MM.1S (cell line): ENCODE measurements around the gene COL18A1.

Experiments
- EZH2 ChIP-seq: fragments of 300-600 bp; sonication (generic); optimal IDR thresholded peaks from 2 replicates; pipeline ENCODE3; 2017; ENCODE audit warnings: low read depth, mild to moderate bottlenecking, antibody characterized with exemption, low read length, mixed read lengths
- EZH2phosphoT487 ChIP-seq: fragments of 300-600 bp; sonication (generic); IDR thresholded peaks from 2 replicates; pipeline ENCODE4 v1.6.1; 2018; ENCODE audit warnings: antibody characterized with exemption, low read length
- TF ChIP-seq, protein P1 (sequence below): fragments of 300-600 bp; sonication (generic); IDR thresholded peaks from 2 replicates; pipeline ENCODE4 v1.5.1; 2016; ENCODE audit warnings: antibody characterized with exemption, low read length, mixed read lengths

DNA sequence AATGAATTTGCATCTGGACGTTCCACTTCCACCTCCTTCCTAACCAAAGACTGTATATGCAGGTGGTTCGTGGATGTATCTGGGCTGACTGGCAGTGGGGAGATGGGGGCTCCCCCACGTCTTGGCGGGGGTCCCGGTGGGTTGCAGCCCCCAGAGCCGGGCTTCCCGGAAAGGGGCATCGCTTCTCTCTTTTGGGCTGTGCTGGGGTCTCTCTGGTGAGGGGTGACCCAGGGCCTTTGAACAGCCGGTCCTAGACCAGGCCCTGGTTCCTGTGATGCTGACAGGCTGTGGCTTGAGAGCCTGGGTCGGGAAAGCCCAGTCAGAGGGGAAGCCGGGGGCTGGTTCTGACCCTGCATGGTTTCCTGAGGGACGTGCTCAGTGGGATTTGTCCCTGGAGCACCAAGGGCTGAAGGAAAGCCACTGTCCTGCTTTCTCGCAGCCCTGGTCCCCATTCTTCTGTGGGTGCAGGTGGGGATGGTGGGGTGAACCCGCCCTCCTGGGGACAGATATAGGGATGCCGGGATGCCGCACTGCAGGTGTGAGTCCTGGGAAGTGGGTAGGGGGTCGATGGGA is 29.8 kb downstream of the COL18A1 start:
- TF ChIP-seq, protein P1, sequence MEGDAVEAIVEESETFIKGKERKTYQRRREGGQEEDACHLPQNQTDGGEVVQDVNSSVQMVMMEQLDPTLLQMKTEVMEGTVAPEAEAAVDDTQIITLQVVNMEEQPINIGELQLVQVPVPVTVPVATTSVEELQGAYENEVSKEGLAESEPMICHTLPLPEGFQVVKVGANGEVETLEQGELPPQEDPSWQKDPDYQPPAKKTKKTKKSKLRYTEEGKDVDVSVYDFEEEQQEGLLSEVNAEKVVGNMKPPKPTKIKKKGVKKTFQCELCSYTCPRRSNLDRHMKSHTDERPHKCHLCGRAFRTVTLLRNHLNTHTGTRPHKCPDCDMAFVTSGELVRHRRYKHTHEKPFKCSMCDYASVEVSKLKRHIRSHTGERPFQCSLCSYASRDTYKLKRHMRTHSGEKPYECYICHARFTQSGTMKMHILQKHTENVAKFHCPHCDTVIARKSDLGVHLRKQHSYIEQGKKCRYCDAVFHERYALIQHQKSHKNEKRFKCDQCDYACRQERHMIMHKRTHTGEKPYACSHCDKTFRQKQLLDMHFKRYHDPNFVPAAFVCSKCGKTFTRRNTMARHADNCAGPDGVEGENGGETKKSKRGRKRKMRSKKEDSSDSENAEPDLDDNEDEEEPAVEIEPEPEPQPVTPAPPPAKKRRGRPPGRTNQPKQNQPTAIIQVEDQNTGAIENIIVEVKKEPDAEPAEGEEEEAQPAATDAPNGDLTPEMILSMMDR = no peak
- TF ChIP-seq EZH2 = no peak
- no peak for TF ChIP-seq EZH2phosphoT487
